Measurements from ENCODE around the gene THEM4.
"Not testable (repeated sequence)": the region's sequence is repeated elsewhere in the genome, so short reads cannot be mapped to it uniquely, and the experiment has no call there.

Gene THEM4

GRCh38 chr1:151893176-151893924, 16.0 kb downstream of the THEM4 start:
- no peak for DNase-seq (ENCODE audit: low read depth in 2 of 2)

- no peak for DNase-seq (ENCODE audit: low read depth in 2 of 2)
Measured at GRCh38 chr1:151892190-151892589, 17.1 kb downstream of the THEM4 start.

- no peak for DNase-seq (ENCODE audit: low read depth in 2 of 2)
Measured at GRCh38 chr1:151891512-151891911, 17.8 kb downstream of the THEM4 start.

GRCh38 chr1:151888972-151889570, 20.2 kb downstream of the THEM4 start:
- no peak for DNase-seq (ENCODE audit: low read depth in 2 of 2)

GRCh38 chr1:151887028-151887427, 22.3 kb downstream of the THEM4 start:
- DNase-seq (ENCODE audit: low read depth in 2 of 2): no peak

GRCh38 chr1:151885479-151885878, 23.8 kb downstream of the THEM4 start:
- DNase-seq (ENCODE audit: low read depth in 2 of 2): no peak

- not testable (repeated sequence) for DNase-seq (ENCODE audit: low read depth in 2 of 2)
Measured at GRCh38 chr1:151884879-151885278, 24.4 kb downstream of the THEM4 start.

GRCh38 chr1:151884445-151884844, 24.9 kb downstream of the THEM4 start:
- not testable (repeated sequence) for DNase-seq (ENCODE audit: low read depth in 2 of 2)

- not testable (repeated sequence) for DNase-seq (ENCODE audit: low read depth in 2 of 2)
Measured at GRCh38 chr1:151883898-151884297, 25.4 kb downstream of the THEM4 start.

- not testable (repeated sequence) for DNase-seq (ENCODE audit: low read depth in 2 of 2)
Measured at GRCh38 chr1:151882918-151883317, 26.4 kb downstream of the THEM4 start.

- DNase-seq (ENCODE audit: low read depth in 2 of 2): no peak
Measured at GRCh38 chr1:151882466-151882865, 26.8 kb downstream of the THEM4 start.

GRCh38 chr1:151881479-151881878, 27.8 kb downstream of the THEM4 start:
- no peak for DNase-seq (ENCODE audit: low read depth in 2 of 2)

- no peak for DNase-seq (ENCODE audit: low read depth in 2 of 2)
Measured at GRCh38 chr1:151875419-151876097, 33.8 kb downstream of the THEM4 start.

- DNase-seq (ENCODE audit: low read depth in 2 of 2): not testable (repeated sequence)
Measured at GRCh38 chr1:151872776-151873175, 36.5 kb downstream of the THEM4 start.

- DNase-seq (ENCODE audit: low read depth in 2 of 2): no peak
Measured at GRCh38 chr1:151871284-151872030, 37.9 kb downstream of the THEM4 start.

GRCh38 chr1:151868486-151868885, 40.8 kb downstream of the THEM4 start:
- DNase-seq (ENCODE audit: low read depth in 2 of 2): no peak

- DNase-seq (ENCODE audit: low read depth in 2 of 2): no peak
Measured at GRCh38 chr1:151867765-151868411, 41.4 kb downstream of the THEM4 start.

GRCh38 chr1:151867321-151867720, 42.0 kb downstream of the THEM4 start:
- no peak for DNase-seq (ENCODE audit: low read depth in 2 of 2)

- DNase-seq (ENCODE audit: low read depth in 2 of 2): no peak
Measured at GRCh38 chr1:151864411-151864810, 44.9 kb downstream of the THEM4 start.

GRCh38 chr1:151862604-151863003, 46.7 kb downstream of the THEM4 start:
- DNase-seq (ENCODE audit: low read depth in 2 of 2): no peak

GRCh38 chr1:151860504-151861187, 48.7 kb downstream of the THEM4 start:
- DNase-seq (ENCODE audit: low read depth in 2 of 2): no peak

Data from stimulated activated CD4-positive, alpha-beta T cell treated with anti-CD3 and anti-CD28 coated beads, Interleukin-12 subunit alpha, Interleukin-12 subunit beta, amount 100 ng/mL, for 24 hours (primary cell).